Upper lobe of right lung (tissue), 1 donor: Measurements from ENCODE around the gene TTC28. TPM values are rescaled to one million over a fixed set of nuclear protein-coding genes. Genes with fewer than 3 reads are reported as not detected.
A peak's percentile ranks its signal among the peaks of the same experiment; 100 is the strongest.

Source experiments
- ATAC-seq: fragments of 200-7000 bp; cut with Tn5 transposase; one replicate; pipeline ENCODE4 v1.9.1; 2020; ENCODE audit warnings: mild to moderate bottlenecking, moderate library complexity
- DNase-seq: peaks from one replicate; pipeline ENCODE4 v3.0.0-alpha.2; 2020
- H3K27ac ChIP-seq: fragments of 200-600 bp; one replicate; pipeline ENCODE4 v1.8.0; 2022
- H3K27me3 ChIP-seq: fragments of 200-600 bp; one replicate; pipeline ENCODE4 v1.8.0; 2022; ENCODE audit warnings: mild to moderate bottlenecking
- H3K36me3 ChIP-seq: fragments of 200-600 bp; one replicate; pipeline ENCODE4 v1.8.0; 2022
- H3K4me1 ChIP-seq: fragments of 200-600 bp; one replicate; pipeline ENCODE4 v1.8.0; 2022
- H3K4me3 ChIP-seq: fragments of 200-600 bp; one replicate; pipeline ENCODE4 v1.8.0; 2022; ENCODE audit warnings: mild to moderate bottlenecking
- H3K9me3 ChIP-seq: fragments of 200-600 bp; one replicate; pipeline ENCODE4 v1.8.0; 2022
- intact Hi-C: fragments of 100-400 bp; cut with DNase I; formaldehyde crosslinking; loops from one replicate; pipeline ENCODE4 v1.11.0; 2022
- total RNA-seq: library from RNA; stranded (reverse); fragmentation: NEBNext Ultra II Directional; extraction: Animal tissue kit (Norgen Biotek cat#: 25700); gene quantifications from one replicate; pipeline ENCODE4 v1.2.1, GENCODE V29; 2021
- TF ChIP-seq, protein P1 (sequence below): fragments of 200-600 bp; IDR thresholded peaks from one replicate; pipeline ENCODE4 v1.8.0; 2022; ENCODE audit warnings: antibody characterized with exemption
- donor health status: DM: no; HTN: yes; CAD: no; lungs with severe emphysema.

TTC28 gene
- total RNA-seq, 1 donor from 2014 or later: 48.7 TPM

- H3K27me3 ChIP-seq: no peaks in the 10 kb centered on the region
- H3K4me1 ChIP-seq: peaks cover 3% of the 10 kb centered on the region
- intact Hi-C loops: no loop called here
- ATAC-seq: no peak
- no peaks in the 10 kb centered on the region for H3K9me3 ChIP-seq
- peak overlapping the region; percentile 55 for H3K27ac ChIP-seq
- TF ChIP-seq, protein P1, sequence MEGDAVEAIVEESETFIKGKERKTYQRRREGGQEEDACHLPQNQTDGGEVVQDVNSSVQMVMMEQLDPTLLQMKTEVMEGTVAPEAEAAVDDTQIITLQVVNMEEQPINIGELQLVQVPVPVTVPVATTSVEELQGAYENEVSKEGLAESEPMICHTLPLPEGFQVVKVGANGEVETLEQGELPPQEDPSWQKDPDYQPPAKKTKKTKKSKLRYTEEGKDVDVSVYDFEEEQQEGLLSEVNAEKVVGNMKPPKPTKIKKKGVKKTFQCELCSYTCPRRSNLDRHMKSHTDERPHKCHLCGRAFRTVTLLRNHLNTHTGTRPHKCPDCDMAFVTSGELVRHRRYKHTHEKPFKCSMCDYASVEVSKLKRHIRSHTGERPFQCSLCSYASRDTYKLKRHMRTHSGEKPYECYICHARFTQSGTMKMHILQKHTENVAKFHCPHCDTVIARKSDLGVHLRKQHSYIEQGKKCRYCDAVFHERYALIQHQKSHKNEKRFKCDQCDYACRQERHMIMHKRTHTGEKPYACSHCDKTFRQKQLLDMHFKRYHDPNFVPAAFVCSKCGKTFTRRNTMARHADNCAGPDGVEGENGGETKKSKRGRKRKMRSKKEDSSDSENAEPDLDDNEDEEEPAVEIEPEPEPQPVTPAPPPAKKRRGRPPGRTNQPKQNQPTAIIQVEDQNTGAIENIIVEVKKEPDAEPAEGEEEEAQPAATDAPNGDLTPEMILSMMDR: no peak
- DNase-seq: no peak
- H3K36me3 ChIP-seq: no peaks in the 10 kb centered on the region
- no peak overlapping the region for H3K4me3 ChIP-seq
These were observed 631.1 kb downstream of the TTC28 start for GRCh38 chr22:28048529-28048928.

DNA sequence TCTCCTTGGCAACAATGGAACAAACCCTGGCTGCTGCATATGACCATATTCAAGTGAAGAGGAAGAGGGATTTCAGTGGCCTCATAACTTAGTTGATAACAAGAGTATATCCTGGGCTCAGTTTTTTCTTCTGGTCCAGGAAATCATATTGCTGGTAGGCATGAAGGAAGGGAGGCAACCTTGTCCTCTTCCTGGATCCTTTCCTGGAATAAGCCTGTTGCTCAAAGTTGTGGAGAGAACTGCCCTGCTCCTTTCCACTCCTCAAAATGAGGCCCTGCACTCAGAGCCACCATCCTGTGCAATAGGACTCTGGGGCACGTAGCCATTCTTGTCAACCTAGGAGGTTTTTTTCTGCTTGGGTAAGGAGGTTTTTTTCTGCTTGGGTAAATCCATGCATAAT, 631.9 kb downstream of the TTC28 start:
- intact Hi-C loops: no loop called here
- ATAC-seq: peak; percentile 31
- no peak for DNase-seq
- TF ChIP-seq, protein P1: no peak
- peaks cover 3% of the 10 kb centered on the region for H3K4me1 ChIP-seq
- peak overlapping the region; percentile 55 for H3K27ac ChIP-seq
- no peaks in the 10 kb centered on the region for H3K36me3 ChIP-seq
- H3K27me3 ChIP-seq: no peaks in the 10 kb centered on the region
- H3K9me3 ChIP-seq: no peaks in the 10 kb centered on the region
- no peak overlapping the region for H3K4me3 ChIP-seq

DNA sequence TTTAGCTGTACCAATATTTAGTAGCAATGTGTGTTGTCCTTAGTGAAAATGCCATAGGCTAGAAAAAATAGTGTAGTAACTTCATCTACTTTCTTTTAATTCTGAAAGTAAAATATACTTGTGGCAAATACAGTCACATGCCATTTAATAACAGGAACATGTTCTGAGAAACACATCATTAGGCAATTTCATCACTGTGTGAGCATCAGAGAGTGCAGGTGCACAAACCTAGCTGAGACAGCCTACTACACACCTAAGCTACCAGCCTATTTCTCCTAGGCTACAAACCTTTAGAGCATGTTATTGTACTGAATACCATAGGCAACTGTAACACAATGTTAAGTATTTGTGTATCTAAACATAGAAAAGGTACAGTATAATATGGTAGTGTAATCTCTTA, 633.5 kb downstream of the TTC28 start:
- no peaks in the 10 kb centered on the region for H3K27me3 ChIP-seq
- H3K4me3 ChIP-seq: no peak overlapping the region
- no peak for ATAC-seq
- no peaks in the 10 kb centered on the region for H3K9me3 ChIP-seq
- DNase-seq: no peak
- no peaks in the 10 kb centered on the region for H3K36me3 ChIP-seq
- peaks cover 3% of the 10 kb centered on the region for H3K4me1 ChIP-seq
- TF ChIP-seq, protein P1: no peak
- intact Hi-C loops: no loop called here
- H3K27ac ChIP-seq: no peak overlapping the region

- Histone ChIP-seq H3K4me3 (no peak overlapping the region), H3K4me1 (peaks cover 3% of the 10 kb centered on the region), H3K27ac (no peak overlapping the region), H3K27me3 (no peaks in the 10 kb centered on the region), H3K36me3 (no peaks in the 10 kb centered on the region), H3K9me3 (no peaks in the 10 kb centered on the region)
- ATAC-seq (no peak), DNase-seq (no peak)
- intact Hi-C loops: no loop called here
- TF ChIP-seq, protein P1: no peak
These were observed 635.0 kb downstream of the TTC28 start for GRCh38 chr22:28044546-28045173.

DNA sequence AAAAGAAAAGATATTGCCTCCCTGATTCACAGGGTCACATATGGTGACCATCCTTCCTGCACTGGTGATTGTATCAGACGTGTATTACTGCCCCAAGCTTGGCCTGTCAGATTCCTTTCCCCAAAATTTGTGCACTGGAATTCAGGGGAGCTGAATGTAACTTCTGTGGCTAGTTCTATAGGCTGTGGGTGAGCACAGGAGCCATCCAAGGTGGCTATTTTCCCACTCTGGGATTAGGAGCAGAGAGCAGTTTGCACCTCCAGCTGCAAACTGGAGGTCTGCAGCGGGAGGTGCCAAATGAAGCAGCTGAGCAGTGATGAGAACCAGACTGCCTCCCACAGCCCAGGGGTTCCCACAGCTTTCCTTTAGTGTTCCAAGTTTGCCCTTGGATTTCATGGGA, 636.4 kb downstream of the TTC28 start:
- Histone ChIP-seq H3K9me3 (no peaks in the 10 kb centered on the region), H3K36me3 (no peaks in the 10 kb centered on the region), H3K27me3 (no peaks in the 10 kb centered on the region), H3K4me1 (peaks cover 3% of the 10 kb centered on the region), H3K27ac (no peak overlapping the region), H3K4me3 (no peak overlapping the region)
- intact Hi-C loops: no loop called here
- DNase-seq (no peak), ATAC-seq (no peak)
- TF ChIP-seq, protein P1: no peak
